Ammon's horn (tissue), 1 donor: ENCODE measurements around the gene NUTF2.
A peak's percentile ranks its signal among the peaks of the same experiment; 100 is the strongest.
"Not testable (repeated sequence)": the region's sequence is repeated elsewhere in the genome, so short reads cannot be mapped to it uniquely, and the experiment has no call there.

Source experiments
- DNase-seq: peaks from one replicate; pipeline ENCODE4 v3.0.0-alpha.2; 2016; ENCODE audit warnings: low spot score

The NUTF2 gene

GRCh38 chr16:67846320-67847063 lies at the start of gene NUTF2:
NUTF2 (plus strand) TSS chr16:67846933; CDS start chr16:67865131, 18,198 bp downstream.
- peak; percentile 95 for DNase-seq

- DNase-seq = no peak
These were observed 46.3 kb upstream of the NUTF2 start for GRCh38 chr16:67800338-67800926.

GRCh38 chr16:67801241-67801640 lies 45.5 kb upstream of the NUTF2 start:
- DNase-seq = no peak

- no peak for DNase-seq
These were observed 44.9 kb upstream of the NUTF2 start for GRCh38 chr16:67801883-67802282.

- DNase-seq = no peak
These were observed 42.8 kb upstream of the NUTF2 start for GRCh38 chr16:67803894-67804293.

GRCh38 chr16:67804853-67805542 lies 41.7 kb upstream of the NUTF2 start:
- DNase-seq = no peak

- no peak for DNase-seq
These were observed 40.9 kb upstream of the NUTF2 start for GRCh38 chr16:67805718-67806427.

- peak; percentile 100 for DNase-seq
These were observed 40.1 kb upstream of the NUTF2 start, which contains the start of the genes RANBP10 and TSNAXIP1 for GRCh38 chr16:67806428-67807147. RANBP10 (minus strand) TSS chr16:67806560; CDS start chr16:67806536, 24 bp downstream. TSNAXIP1 (plus strand) TSS chr16:67806889; CDS start chr16:67807150, 261 bp downstream.

GRCh38 chr16:67807148-67807682 lies 39.5 kb upstream of the NUTF2 start:
- no peak for DNase-seq

- DNase-seq = no peak
These were observed 34.8 kb upstream of the NUTF2 start for GRCh38 chr16:67811899-67812298.

- no peak for DNase-seq
These were observed 32.2 kb upstream of the NUTF2 start for GRCh38 chr16:67814567-67814966.

- DNase-seq = no peak
These were observed 26.0 kb upstream of the NUTF2 start for GRCh38 chr16:67820608-67821259.

GRCh38 chr16:67822511-67822910 lies 24.2 kb upstream of the NUTF2 start:
- DNase-seq = no peak

GRCh38 chr16:67825119-67825518 lies 21.6 kb upstream of the NUTF2 start:
- no peak for DNase-seq

- DNase-seq = no peak
These were observed 20.8 kb upstream of the NUTF2 start for GRCh38 chr16:67825906-67826305.

- DNase-seq = no peak
These were observed 18.1 kb upstream of the NUTF2 start for GRCh38 chr16:67828651-67829050.

GRCh38 chr16:67833030-67833414 lies 13.7 kb upstream of the NUTF2 start:
- no peak for DNase-seq

- DNase-seq = peak; percentile 95
These were observed 13.1 kb upstream of the NUTF2 start for GRCh38 chr16:67833415-67834241.

GRCh38 chr16:67834242-67834614 lies 12.5 kb upstream of the NUTF2 start:
- no peak for DNase-seq

GRCh38 chr16:67837190-67837589 lies 9.5 kb upstream of the NUTF2 start:
- not testable (repeated sequence) for DNase-seq
